ENCODE results near the gene PRDX3. TPM values are rescaled to one million over a fixed set of nuclear protein-coding genes. Genes with fewer than 3 reads are reported as not detected.

Gene PRDX3
- total and polyA plus RNA-seq, 2 of the 4 experiments (the other 2 are of a cell fraction), result 169 to 187 TPM

- Histone ChIP-seq H4K91ac (ENCODE audit: insufficient read depth, low read depth, low read length) (peak overlapping the region; percentile 84; the same call in 1 of the 2 replicates), H3K27me3 (ENCODE audit: control insufficient read depth, insufficient read depth, low read length) (no peaks in the 10 kb centered on the region), H2BK15ac (ENCODE audit: low read depth, low read length) (no peak overlapping the region), H2BK120ac (ENCODE audit: low read depth, low read length) (peak overlapping the region; percentile 17; the same call in 1 of the 2 replicates), H3K36me3 (ENCODE audit: control insufficient read depth, insufficient read depth, low read length) (peaks cover 16% of the 10 kb centered on the region), H4K8ac (ENCODE audit: low read depth in 2 of 2, low read length in 2 of 2) (peak overlapping the region; percentile 86 to 90), H3K23ac (ENCODE audit: low read depth, low read length) (peak overlapping the region; percentile 60), H2BK20ac (ENCODE audit: low read depth, low read length) (no peak overlapping the region), H2AFZ (replicated peaks; ENCODE audit: low read length, poor library complexity) (peak overlapping the region; percentile 98), H3K4me1 (ENCODE audit: control insufficient read depth, insufficient read depth, low read length) (peaks cover 7% of the 10 kb centered on the region), H2AK9ac (replicated peaks; ENCODE audit: low read depth, low read length, poor library complexity) (peak overlapping the region; percentile 45), H3K9me1 (ENCODE audit: insufficient read depth, low read length) (0 out of 2 replicates have a peak, but pooled peaks cover 5% of the 10 kb centered on the region), H3K4me2 (ENCODE audit: low read depth, low read length) (peak overlapping the region; percentile 82), H3K4me3 (ENCODE audit: insufficient read depth, low read depth, low read length) (peak overlapping the region; percentile 90), H3K9me3 (ENCODE audit: control insufficient read depth, insufficient read depth, low read length) (no peaks in the 10 kb centered on the region), H2BK5ac (ENCODE audit: low read depth, low read length, poor library complexity, severe bottlenecking) (no peak overlapping the region), H3K18ac (ENCODE audit: low read depth, low read length) (peak overlapping the region; percentile 15), H3K9ac (ENCODE audit: low read depth, low read length) (peak overlapping the region; percentile 75), H3K4ac (ENCODE audit: low read depth, low read length) (peak overlapping the region; percentile 75), H4K5ac (ENCODE audit: low read depth, low read length) (peak overlapping the region; percentile 95), H2AK5ac (ENCODE audit: low read depth, low read length) (peak overlapping the region; percentile 61), H4K20me1 (ENCODE audit: insufficient read depth, low read length) (no peaks in the 10 kb centered on the region), H3K27ac (ENCODE audit: insufficient read depth, low read length) (peak overlapping the region; percentile 71), H3K56ac (ENCODE audit: extremely low read depth, insufficient read depth, low read length) (no peak overlapping the region), H3K14ac (replicated peaks; ENCODE audit: low read depth, low read length) (peak overlapping the region; percentile 61; the same call in 1 of the 2 replicates), H3K79me1 (ENCODE audit: low read depth in 1 of 2, low read length in 2 of 2) (peaks cover under 1 to 23% of the 10 kb centered on the region in 2 experiments; a peak in 3 of 4 replicates)
- intact Hi-C loops (cut with micrococcal nuclease), result no loop called here
- dilution Hi-C loops (cut with HindIII; ENCODE audit: low sequenced_read_pairs, unreplicated experiment), result no loop called here
- WGBS, 2 experiments (ENCODE audit: extremely low coverage in 2 of 2, insufficient read length in 1 of 2), result 86% methylated on average over 1 of the region's 7 CpGs; no CpG with 5 or more reads in 1 of the 2 experiments
- no TSS peak for BruUV-seq (replicated peaks)
- ChIA-PET POLR2A (ENCODE audit: unreplicated experiment) (no interaction called here), CTCF (no interaction called here)
- ATAC-seq (ENCODE audit: low read depth) (no peak), DNase-seq (no peak)
- TF ChIP-seq BHLHE40 (IDR thresholded peaks at IDR 0.05; ENCODE audit: low read depth, low read length) (no peak), RCOR1 (IDR thresholded peaks at IDR 0.05; ENCODE audit: insufficient replicate concordance, low read length) (no peak)
- in situ Hi-C loops (cut with MboI; ENCODE audit: low sequenced_read_pairs), result no loop called here
Observed at GRCh38 chr10:119166118-119166500, 12.5 kb downstream of the PRDX3 start.
